Thoracic aorta (tissue), 2 donors: ENCODE data around the gene BAZ2B. TPM values are rescaled to one million over a fixed set of nuclear protein-coding genes. Genes with fewer than 3 reads are reported as not detected.
A peak's percentile ranks its signal among the peaks of the same experiment; 100 is the strongest.

Experiments
- ATAC-seq: fragments of 150-250 bp; one replicate; pipeline ENCODE4 v1.8.0; 2017; ENCODE audit warnings: low read depth; ENCODE audit not compliant: insufficient number of reproducible peaks, low FRiP score
- DNase-seq: peaks from one replicate; pipeline ENCODE4 v3.0.0-alpha.2; 2020; ENCODE audit warnings: low spot score
- H3K27ac ChIP-seq, 2 donors: fragments of 200-600 bp; sonication (generic); 1 replicate in 1 of 2; 2 replicates in 1 of 2; pipeline ENCODE4 v1.5.1; 2016; ENCODE audit warnings: mild to moderate bottlenecking in 2 of 2, moderate library complexity in 2 of 2
- H3K27me3 ChIP-seq: fragments of 200-600 bp; sonication (generic); replicated peaks from 2 replicates; pipeline ENCODE4 v1.6.0; 2016; ENCODE audit warnings: mild to moderate bottlenecking; ENCODE audit not compliant: insufficient read depth
- H3K36me3 ChIP-seq: fragments of 200-600 bp; sonication (generic); one replicate; pipeline ENCODE4 v1.5.1; 2016
- H3K4me1 ChIP-seq, 2 donors: fragments of 200-600 bp; sonication (generic); 1 replicate in 1 of 2; 2 replicates in 1 of 2; pipeline versions ENCODE4 v1.5.1 to v1.6.0; 2016; ENCODE audit warnings: low read depth in 2 of 2, mild to moderate bottlenecking in 1 of 2; ENCODE audit not compliant: control insufficient read depth in 1 of 2
- H3K4me3 ChIP-seq: fragments of 200-600 bp; sonication (generic); 2 replicates; pipeline ENCODE4 v1.5.1; 2016; ENCODE audit warnings: mild to moderate bottlenecking
- H3K9me3 ChIP-seq: fragments of 200-600 bp; sonication (generic); 2 replicates; pipeline ENCODE4 v1.5.1; 2016
- total RNA-seq, 2 donors: library from RNA; depleted of rRNA; stranded (reverse); fragments of >200 nt; gene quantifications; one replicate each; pipeline versions ENCODE4 v1.1.0 to v1.2.3, GENCODE V29; 2016
- TF ChIP-seq, protein P1 (sequence below): fragments of 200-600 bp; sonication (generic); IDR thresholded peaks from one replicate; pipeline ENCODE4 v1.5.1; 2019; ENCODE audit warnings: antibody characterized with exemption

The BAZ2B gene
- total RNA-seq, 2 donors from 2014 or later: 73.8 to 147 TPM

DNA sequence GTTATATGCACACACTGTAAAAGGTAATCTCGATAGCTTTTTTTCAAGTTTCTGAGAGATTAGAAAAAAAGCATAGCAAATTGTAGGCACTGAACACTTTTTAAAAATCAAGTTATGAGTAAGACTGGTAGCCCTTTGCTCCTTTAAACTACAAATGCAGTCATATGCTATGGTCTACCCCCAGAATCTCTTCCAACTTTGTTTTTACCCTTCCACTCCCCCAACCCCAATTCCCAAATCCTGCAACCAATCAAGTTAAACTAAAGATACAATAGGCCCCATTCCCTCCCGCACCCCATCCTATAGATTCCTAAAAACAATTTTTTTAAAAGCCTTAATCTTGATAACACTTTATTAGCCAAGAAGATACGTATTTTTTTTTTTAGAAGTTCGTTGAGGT lies 752 bp upstream of the BAZ2B start:
- Histone ChIP-seq H3K27ac (peak overlapping the region in 1 of 2 donors; percentile 96), H3K4me1 (peaks cover 13 to 22% of the 10 kb centered on the region in 2 donors), H3K36me3 (no peaks in the 10 kb centered on the region), H3K4me3 (peak overlapping the region; percentile 90), H3K27me3 (no peaks in the 10 kb centered on the region), H3K9me3 (no peaks in the 10 kb centered on the region)
- TF ChIP-seq, protein P1, sequence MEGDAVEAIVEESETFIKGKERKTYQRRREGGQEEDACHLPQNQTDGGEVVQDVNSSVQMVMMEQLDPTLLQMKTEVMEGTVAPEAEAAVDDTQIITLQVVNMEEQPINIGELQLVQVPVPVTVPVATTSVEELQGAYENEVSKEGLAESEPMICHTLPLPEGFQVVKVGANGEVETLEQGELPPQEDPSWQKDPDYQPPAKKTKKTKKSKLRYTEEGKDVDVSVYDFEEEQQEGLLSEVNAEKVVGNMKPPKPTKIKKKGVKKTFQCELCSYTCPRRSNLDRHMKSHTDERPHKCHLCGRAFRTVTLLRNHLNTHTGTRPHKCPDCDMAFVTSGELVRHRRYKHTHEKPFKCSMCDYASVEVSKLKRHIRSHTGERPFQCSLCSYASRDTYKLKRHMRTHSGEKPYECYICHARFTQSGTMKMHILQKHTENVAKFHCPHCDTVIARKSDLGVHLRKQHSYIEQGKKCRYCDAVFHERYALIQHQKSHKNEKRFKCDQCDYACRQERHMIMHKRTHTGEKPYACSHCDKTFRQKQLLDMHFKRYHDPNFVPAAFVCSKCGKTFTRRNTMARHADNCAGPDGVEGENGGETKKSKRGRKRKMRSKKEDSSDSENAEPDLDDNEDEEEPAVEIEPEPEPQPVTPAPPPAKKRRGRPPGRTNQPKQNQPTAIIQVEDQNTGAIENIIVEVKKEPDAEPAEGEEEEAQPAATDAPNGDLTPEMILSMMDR: no peak
- no peak for DNase-seq
- ATAC-seq: no peak

DNA sequence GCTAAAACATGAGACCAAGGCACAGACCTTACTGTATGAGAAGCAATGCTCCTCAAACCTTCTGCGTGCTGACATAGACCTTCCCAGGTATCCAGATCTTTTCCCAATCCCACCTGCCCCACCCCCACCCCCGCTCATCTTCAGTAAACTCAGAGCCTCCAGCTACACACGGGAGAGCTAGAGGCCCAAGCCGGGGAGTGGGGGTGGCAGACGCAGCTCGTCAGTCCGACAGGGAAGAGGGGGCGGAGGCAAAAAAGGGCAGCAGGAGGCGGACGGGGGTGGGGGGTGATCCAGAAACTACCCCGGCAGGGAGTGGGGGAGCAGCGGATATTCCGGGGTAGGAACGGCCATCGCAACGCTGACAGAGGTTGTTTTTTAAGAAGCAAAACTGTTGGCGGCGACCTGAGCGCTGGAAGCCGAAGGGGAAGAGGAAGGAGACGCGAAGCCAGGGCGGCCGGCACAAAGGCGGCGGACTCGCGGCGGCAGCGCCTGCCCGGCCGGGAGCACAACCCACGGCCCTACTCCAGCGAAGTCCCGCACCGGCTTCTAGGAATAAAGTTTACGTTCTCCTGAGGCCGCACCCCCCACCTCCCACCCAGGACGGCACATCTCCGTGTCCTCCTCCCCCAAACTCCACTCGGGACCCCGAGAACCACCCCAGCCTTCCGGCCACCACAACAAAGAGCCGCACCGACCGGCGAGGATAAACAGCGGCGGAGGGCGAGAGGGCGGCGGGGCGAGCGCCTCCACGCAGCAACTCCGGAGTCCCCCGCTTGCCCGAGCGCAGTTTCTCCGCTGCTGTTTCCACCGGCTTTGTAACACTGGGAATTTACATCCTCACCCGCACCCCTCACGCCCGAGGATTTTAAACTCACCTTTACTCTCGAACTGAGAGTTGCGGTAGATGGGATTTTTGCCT lies 722 bp downstream of the BAZ2B start:
- Histone ChIP-seq H3K9me3 (no peaks in the 10 kb centered on the region), H3K4me1 (peaks cover 20 to 28% of the 10 kb centered on the region in 2 donors), H3K4me3 (peak overlapping the region; percentile 90), H3K27me3 (no peaks in the 10 kb centered on the region), H3K36me3 (no peaks in the 10 kb centered on the region), H3K27ac (peak overlapping the region; percentile 96)
- TF ChIP-seq, protein P1: no peak
- ATAC-seq: peak; percentile 83
- DNase-seq: peak; percentile 55

DNA sequence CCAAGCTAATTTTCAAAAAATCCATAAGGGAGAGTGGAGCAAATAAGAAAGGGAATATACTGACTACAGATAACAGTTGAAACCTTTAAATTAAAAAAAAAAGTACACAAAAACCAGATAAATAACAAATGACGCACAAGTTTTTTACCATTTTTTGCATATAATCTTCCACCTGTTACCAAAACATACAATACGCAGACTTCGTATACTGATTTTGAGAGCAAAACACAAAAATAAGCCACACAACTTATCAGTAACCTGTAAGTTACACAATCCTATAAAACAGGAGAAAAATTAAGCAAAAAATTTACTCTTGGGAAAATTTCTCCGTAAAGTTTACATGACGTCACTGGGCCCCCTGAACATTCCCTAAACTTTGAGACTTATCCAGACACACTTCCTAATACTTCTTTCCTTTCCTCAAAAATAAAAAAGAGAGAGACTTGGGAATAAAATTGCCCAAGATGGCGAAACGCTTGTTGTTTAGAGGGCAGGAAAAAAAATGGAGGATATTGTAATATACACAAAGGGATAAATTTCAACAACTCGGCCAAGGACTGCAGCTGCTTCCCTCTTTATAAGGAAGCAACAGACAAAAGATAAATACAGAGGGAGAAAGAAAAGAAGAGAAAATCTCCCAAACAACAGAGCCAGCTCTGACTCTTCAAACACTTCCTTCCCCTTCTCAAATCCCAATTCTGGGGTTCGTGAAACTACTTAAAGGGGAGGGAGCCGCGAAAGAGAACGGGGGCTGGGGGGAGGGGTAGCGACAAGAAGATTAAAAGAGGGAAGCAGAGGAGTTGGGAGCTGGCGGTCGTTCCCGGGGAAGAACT lies 1.6 kb downstream of the BAZ2B start:
- ATAC-seq (peak; percentile 24), DNase-seq (no peak)
- peak overlapping the region; percentile 96 for H3K27ac ChIP-seq
- H3K4me1 ChIP-seq: peaks cover 26 to 34% of the 10 kb centered on the region in 2 donors
- H3K27me3 ChIP-seq: no peaks in the 10 kb centered on the region
- H3K36me3 ChIP-seq: no peaks in the 10 kb centered on the region
- H3K4me3 ChIP-seq: peak overlapping the region; percentile 90
- TF ChIP-seq, protein P1: no peak
- H3K9me3 ChIP-seq: no peaks in the 10 kb centered on the region

DNA sequence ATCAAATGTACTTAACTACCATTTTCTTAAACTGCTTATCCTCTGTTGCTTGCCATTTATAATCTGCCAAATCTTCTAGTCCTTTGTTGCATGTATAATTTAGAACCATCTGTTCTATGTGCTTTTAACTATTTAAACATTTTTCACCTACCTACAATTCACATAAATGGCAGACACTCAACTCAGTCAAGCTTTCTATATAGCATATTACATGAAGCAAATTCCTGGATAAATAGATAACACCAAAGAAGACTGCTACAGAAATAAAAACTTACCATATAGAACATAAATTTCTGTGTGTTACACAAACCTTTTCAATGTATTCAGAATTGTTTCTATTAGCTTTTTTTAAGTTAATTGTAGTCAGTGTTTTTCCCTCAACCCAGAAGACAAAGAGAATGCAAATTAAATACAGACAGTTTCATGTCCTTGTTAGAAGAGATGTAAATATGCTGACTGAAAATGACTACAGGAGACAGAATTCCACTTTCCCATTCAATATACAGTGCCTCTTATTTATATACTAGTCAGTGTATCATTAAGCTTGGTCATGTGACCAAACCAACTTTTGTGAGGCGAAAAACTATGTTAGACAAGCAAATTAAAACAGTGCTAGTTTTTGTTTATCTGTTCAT lies 2.6 kb downstream of the BAZ2B start:
- ATAC-seq: no peak
- Histone ChIP-seq H3K27me3 (no peaks in the 10 kb centered on the region), H3K27ac (peak overlapping the region; percentile 96), H3K4me1 (peaks cover 29 to 37% of the 10 kb centered on the region in 2 donors), H3K4me3 (peak overlapping the region; percentile 90), H3K9me3 (no peaks in the 10 kb centered on the region), H3K36me3 (no peaks in the 10 kb centered on the region)
- DNase-seq: no peak
- TF ChIP-seq, protein P1: no peak
